Limb (tissue), 2 donors: Measurements from ENCODE around the gene TEX29.

ENCODE experiments used
- DNase-seq, 2 donors: peaks; one replicate each; pipeline ENCODE4 v3.0.0-alpha.2; 2016; ENCODE audit errors: extremely low spot score in 2 of 2

TEX29 gene

DNA sequence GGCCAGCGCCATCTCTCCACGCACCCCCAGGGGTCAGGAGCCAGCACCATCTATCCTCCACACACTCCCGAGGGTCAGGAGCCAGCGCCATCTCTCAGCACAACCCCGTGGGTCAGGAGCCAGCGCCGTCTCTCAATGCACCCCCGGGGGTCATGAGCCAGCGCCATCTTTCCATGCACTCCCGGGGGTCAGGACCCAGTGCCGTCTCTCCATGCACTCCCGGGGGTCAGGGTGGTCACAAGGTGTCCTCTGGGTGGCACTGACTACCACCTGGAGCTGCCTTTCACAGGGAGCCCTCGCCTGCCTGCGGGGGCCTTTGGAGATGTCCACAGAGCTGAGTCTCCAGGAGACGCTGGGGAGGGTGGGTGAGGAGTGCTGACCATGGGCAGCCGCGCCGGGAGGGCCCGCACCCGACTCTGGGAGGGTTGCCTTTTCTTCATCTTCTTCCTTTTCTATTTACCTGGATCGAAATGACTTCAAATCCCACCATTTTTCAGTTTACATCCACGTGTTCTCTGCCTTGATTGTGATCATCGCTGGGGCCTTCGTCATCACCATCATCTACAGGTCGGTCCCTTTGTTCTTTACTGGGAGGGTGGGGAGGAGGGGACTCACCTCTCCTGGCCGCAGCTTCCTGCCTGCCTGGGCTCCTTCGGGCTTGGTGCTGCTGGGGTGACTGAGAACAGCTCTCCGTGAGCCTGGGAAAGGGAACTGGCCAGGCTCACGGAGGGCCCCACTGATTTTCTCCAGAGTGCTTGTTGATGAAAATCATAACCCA, 19.1 kb downstream of the TEX29 start:
- no peak for DNase-seq

DNA sequence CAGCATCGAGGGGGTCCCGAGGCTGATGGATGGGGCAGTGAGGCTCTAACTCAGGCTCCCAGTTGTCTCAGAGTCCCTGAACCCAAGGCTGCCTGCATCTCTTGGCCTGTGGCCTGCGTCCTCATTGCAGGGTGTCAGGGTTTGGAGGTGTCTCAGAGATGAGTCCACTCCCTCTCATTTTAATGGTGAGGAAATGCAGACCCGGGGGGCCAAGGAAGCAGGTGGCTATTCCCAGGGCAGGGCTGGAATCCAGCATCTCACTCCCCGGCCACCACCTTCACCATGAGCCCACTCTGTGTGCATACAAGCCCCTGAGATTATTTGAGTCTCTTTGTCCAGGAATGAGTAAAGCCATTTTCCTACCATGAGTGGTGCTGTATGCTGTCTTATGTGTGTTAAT, 21.4 kb downstream of the TEX29 start:
- no peak for DNase-seq

DNA sequence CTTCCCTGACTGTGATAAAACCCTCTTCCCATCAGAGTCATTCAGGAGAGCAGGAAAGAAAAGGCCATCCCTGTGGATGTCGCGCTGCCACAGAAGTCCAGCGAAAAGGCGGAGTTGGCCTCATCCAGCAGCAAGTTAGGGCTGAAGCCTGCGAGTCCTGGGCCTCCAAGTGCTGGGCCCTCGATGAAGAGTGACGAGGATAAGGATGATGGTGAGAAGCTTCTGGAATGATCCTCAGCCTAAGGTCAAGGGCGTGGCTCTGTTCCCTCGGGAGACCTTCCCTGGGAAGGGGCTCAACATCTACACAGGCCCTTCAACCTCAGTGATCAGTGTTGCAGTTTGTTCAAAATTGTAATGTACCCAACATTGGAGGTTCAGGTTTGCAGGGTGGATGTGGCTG, 22.3 kb downstream of the TEX29 start:
- DNase-seq, result no peak

DNA sequence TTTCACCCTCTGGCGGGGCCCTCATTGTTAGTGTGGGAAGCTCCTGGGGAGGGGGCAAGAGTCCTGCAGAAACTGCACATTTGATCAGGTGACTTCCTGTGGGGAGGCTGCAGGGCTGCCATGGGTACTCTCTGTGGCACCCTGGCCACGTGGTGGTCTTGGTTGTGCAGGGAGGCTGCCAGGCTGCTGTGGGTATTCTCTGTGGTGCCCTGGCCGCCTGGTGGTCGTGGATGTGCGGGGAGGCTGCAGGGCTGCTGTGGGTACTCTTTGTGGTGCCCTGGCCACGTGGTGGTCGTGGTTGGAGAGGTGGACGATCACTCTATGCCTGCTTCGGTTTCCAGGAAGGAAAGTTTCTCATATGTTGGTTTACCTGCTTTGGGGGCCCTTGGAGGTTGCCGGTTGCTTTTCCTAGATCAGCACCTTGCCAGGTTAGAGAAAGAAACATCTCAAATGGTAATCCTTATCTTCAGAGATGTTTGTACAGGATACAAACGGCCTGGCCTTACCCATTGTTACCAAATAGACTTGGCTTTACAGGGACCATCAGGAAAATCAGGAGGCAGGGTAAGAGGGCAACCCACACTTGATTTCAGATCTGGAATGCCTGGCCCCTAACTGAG, 22.9 kb downstream of the TEX29 start:
- DNase-seq, result no peak

DNA sequence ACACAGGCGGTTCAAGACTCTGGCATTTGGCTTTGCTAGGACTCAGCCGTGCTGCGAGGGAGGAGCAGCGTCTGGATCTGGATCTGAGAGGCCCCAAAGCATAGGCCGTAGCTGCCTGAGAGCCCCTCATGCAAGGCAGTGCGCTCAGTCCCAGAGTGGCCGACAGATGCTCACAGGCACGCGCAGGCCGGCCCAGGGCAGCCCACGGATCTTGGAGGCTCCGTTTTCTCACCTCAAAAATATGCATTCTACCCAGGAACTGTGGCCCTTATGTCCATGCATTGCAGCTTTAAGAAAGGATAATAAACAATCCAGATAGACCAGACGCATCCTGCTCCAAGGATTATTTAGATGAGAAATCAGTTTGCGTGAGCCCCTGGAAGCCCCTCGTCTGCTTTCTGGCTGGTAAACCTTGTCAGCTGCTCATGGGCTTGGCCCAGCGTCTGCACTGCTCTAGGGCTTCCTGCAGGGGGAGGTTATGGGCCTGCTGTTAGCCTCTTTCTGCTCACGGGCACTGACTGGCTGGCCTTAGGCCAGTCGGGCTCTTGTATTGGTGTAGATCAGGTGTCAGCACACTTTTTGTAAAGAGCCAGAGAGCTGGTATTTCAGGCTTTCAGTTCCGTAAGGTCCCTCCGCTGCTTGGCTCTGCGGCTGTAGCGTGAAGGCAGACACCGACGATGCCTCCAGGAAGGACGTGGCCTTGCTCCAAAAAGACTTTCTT, 24.2 kb downstream of the TEX29 start:
- peak; percentile 18 to 69 for DNase-seq

DNA sequence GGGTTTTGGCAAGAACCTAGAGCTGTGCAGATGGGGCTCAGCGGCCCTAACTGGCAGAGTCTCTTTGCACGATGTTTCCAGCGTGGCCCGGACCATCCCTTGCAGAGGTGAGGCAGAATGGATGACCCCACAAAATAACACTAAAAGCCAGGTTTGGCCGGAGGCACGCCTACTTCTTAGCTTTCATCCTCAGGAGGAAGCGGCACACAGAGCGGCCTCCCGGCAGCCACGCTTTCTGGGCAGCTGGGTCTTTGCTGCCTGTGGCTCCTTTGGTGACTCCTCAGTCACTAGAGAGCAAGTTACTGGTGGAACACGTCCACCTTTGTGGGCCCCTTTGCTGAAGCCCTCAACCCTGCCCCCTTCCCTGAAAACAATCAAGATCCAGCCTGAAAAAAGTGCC, 25.2 kb downstream of the TEX29 start:
- no peak for DNase-seq

DNA sequence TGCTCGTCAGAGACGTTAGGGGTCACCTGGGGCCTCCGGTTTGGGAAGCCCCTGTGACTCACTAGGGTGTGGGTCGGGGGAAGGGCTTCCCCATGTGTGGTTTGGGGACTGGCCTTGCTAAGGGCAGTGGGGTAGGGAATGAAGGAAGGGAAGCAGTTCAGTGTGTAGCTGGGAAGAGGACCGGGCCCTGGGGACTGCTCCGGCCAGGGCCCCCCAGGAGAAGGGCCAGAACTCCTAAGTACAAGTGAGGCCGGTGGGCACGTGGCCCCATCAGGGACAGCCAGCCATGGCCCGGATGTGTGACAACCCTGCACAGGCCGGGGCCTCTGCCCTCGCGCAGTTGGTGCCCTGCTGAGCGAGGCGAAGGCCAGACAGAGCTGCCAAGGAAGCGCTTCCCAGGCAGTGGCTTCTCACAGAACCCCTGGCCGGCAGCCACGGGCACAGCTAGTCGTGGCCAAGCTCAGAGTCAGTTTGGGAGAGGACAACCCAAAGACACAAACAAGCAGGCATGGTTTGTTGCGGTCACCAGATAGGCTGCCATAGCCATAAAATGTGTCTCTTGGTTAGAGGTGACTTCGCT, 25.7 kb downstream of the TEX29 start:
- DNase-seq, result no peak

DNA sequence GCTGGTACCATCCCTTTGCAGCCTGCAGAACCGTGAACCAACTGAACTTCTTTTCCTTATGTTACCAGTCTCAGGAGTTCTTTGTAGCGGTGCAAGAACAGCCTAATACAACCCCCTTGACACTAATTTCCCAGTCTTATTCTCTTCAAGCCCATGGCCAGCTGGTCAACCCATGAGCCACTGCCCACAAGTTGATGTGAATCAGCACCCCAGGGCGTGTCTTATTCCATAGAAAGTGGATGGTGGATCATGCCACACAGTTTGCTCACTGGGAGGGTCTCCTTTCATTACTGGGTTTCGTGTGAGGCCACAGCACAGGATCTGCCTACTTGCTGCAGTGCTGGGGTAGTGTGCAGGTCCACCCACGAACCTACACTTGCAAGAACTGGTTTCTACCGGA, 27.0 kb downstream of the TEX29 start:
- no peak for DNase-seq

DNA sequence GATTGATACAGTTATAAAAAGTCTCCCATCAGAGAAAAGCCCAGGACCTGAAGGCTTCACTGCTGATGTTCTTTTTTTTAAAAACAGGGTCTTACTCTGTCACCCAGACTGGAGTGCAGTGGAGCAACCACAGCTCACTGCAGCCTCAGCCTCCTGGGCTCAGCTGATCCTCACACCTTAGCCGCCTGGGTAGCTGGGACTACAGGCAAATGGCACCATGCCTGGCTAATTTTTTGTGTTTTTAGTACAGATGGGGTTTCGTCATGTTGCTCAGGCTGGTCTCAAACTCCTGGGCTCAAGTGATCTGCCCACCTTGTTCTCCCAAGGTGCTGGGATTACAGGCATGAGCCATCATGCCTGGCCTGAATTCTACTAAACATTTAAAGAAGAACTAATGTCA, 33.1 kb downstream of the TEX29 start:
- DNase-seq, result no peak

DNA sequence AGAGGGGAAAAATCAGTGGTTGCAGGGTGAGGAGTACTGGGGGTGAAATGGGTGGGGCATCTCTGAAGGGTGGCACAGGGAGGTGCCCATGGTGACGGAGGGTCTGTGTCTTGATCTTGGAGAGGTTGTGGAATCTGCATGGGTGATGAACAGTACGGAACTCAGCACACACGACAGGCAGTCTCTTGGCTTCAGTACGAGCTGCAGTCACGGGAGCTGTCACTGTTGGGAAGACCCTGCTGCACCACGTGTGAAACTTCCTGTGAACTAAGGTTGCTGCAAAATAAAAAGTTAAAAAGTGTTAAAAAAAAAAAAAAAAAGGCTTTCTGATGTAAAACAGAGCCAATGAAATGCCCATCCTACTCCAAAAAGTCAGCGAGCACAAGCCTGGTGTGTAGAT, 34.3 kb downstream of the TEX29 start:
- DNase-seq, result no peak

DNA sequence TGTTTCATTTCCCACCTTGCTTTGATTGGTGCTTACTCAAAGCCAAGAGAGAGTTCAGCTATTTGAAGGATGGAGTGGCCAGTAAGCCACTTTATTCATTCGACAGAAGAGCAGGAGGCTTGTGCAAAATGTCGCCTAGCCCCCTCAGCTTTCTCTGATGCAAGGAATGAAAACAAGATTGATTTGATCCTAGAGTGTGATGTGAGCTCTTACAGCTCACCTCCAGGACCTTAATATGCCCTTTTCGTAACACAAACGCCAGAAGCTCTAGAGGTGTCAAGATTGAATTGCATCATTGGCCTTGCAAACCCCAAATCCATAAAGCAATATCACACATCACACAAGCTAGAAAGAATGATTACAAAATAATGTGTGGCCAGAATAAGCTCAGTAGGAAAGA, 36.4 kb downstream of the TEX29 start:
- DNase-seq, result no peak

DNA sequence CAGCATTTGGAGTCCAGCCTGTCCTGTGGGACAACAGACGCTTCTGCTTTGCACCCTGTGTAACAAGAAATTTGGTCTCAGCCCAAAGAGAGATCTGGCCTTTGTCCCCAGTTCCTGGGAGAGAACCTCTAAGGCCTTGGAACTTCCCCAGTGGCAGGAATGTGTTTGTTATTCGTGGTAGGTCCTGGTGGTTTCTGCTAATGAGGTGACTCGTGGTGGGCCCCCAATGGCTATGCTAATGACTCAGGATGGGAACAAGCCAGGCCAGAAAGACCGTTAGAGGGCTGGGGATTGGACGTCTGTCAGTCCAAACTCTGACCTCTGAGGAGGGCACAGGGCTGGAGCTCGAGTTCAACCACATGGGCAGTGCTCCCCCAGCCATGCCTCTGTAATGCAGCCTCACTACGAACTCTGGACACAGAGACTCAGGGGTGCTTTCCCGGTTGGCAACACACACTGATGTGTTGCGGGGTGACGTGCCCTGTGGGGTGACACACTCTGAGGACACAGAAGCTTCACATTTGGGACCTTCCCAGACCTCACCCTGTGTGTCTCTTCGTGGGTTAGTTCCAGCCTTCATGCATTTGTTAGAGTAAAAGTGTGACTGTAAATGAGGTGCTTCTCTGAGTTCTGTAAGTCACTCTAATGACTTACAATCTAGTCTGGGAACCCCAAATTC, 38.9 kb downstream of the TEX29 start:
- no peak for DNase-seq

DNA sequence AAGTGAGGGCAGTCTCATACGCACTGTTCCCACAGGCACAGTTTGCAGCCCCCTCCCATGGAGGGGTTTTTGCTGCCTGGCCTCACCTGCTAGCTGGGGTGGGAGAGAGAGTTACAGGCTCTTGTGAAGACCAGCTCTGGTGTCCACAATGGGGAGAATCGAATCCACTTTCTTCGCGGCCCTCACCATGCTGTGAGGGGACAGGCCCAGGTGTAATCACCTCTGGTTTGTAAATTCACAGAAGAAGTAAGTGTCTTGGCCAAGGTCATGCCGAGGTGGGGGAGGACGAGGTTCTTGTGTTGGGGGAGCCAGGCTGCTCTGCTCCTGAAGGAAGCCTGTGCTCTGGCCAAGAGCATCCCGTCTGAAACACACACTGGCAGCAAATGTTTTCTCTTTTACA, 39.5 kb downstream of the TEX29 start:
- DNase-seq, result no peak

DNA sequence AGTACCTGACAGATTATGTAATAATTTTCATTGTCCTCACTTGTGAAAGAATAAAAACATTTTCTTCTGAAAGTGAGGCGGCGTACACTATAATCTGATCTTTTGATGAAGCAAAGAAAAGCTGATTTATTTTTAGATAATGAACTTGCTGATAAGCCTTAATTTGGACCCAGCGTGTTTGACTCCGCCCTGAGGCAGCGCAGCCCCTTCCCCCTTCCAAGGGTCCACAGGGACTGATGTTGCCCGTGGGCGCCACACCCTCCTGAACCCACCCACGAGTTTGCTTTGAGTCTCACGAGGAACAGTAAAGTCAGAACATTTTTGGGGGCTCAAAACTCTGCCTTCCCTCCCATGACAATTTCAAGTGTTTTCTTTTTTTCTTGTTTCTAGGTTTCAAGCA, 40.0 kb downstream of the TEX29 start:
- DNase-seq, result no peak

DNA sequence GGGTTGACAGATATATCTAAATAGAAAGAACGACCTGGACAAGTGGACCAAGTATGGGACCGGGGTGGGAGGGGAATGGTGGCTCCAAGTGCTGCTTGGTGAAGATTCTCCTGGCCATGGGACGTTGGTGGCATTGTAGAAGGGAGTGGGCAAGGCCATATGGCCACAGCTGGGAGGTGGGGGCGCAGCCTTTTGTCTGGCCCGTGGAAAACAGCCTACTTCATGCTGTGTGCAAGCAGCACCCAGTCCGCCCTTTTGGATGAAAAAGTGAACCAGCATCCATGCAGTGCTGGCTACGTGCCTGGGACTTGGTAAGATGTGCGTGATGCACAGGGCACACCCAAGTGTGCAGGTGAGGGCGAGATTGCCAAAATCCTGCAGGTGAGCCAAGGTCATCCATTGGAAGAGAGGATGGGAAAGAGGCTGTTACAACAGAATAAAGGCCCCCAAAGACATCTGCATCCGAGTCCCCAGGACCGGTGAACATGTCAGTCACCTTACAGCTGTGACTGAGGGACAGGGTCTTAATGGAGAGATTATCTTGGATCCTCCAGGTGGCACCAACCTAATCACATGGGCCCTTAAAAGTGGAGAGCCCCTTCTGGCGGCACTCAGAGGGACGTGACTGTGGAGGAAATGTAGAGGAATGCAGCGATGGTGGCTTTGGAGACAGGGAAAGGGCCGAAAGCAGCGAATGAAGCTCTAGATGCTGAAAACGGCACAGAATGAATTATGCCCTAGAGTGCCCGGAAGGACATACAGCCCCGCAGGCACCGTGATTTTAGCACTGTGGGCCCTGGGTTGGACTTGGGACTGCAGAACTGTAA, 40.8 kb downstream of the TEX29 start:
- no peak for DNase-seq

DNA sequence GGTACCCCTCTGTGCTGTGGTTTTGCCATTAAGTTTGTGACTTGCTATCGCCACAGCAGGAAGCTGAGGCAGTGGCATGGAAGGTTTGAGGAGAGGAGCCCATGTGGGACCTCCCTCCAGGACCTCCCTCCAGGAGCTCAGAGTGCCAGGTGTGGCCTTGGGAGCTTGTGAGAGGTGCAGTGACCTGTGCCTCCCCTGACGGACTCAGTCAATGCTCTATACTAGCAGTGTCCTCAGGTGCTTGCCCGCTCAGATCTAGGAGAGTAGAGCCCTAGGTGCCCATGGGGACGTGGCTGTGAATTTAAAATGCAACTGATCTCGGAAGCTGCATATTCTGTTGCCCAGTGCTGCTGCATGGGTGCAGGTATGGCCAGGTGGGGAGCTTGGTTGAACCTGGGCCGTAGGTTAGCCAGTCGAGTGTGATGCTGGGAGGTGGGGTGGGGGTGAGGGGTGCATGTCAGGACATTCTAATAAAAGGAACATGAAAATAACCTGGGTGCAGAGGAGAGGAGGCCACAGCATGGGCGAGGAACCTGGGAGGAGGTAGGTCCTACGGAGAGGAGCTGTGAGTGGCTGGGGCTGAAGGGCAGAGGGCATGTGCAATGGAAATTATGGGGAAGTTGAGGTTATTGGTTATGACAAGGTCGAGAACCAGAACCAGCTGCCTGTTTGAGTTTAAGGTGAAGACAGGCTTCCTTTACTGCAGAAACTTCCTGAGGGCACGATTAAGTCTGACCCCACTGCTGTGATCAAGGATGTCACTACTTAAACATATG, 41.6 kb downstream of the TEX29 start:
- DNase-seq, result no peak

DNA sequence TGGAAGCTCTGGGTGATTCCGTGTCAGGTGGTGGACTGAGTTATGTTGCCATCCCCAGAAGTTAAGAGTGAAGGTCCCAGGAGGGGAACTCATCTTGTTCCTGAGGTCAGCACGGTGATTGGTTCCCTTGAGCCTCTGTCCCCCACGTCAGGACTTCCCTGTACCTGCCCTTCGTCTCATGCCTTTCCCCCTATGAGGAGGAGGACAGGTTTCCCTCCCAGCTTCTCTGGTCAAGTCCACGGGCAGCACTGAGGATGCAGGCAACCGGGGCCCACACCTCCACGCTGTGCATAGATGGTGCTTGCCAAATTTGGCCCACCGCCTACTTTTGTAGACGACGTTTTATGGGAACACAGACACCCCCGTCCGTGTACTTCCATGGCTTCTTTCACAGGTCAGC, 42.7 kb downstream of the TEX29 start:
- no peak for DNase-seq

DNA sequence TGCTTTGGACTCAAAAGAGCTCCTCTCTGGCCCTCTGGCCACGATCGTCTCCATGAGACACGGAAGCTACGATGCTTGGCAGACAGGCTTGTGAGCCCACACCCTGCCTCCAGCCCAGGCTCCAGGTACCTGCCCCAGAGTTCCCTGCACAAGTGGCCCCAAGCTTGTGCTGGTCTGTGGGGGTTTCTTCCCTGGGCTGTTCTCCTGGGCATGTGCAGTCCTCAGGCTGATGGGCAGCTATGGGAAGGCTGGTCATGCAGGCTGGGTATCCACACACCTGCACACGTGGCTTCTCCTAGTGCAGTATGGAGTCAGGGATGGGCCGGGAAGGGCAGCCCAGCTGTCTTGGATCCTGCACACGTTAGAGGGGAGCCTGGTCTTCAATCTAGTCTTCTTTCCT, 43.1 kb downstream of the TEX29 start:
- DNase-seq, result no peak

DNA sequence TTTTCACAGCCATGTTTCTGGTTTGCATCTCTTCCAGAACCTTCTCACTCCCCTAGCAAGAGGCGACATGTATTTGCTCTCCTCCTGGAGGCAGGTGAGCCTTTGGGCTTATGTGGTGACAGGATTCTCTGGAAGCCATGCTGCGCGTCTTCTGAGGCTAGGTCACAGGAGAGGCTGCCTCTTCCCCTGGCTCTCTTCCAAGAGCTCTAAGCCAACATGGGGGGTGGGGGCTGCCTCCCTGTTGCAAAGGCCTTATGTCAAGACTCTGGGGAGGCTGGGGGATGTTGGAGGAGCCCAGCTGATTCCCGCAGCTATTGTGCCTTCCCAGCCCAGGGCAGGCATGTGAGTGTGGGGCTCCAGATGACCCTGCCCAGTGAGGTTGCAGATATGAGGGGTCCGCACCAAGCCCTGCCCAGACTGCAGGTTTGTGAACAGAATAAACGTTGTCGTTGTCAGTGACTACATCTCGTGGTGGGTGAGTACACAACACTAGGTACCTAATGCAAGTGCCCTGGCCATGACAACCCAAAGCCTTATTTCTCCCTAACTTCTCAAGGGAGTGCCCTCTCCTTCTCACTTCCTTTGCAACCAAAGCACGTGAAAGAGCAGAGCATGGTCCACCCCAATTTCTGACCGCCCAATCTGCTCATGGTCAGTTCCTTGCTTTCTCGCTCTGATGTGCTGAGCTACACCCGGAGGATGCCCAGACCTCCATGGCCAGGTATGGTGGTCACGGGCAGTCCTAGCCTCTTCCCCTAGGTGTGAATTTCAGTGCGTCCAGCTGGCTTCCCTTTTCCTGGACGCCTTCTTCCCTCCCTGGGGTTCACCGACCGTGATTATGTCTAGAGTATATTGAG, 44.9 kb downstream of the TEX29 start:
- no peak for DNase-seq
